ENCODE measurements around the gene CCDC43. TPM values are rescaled to one million over a fixed set of nuclear protein-coding genes. Genes with fewer than 3 reads are reported as not detected.

Gene CCDC43
- total and polyA plus RNA-seq, 2 donors (not counting 1 experiment from before 2014, with no cell fraction given) = 27.9 to 35.2 TPM

DNA sequence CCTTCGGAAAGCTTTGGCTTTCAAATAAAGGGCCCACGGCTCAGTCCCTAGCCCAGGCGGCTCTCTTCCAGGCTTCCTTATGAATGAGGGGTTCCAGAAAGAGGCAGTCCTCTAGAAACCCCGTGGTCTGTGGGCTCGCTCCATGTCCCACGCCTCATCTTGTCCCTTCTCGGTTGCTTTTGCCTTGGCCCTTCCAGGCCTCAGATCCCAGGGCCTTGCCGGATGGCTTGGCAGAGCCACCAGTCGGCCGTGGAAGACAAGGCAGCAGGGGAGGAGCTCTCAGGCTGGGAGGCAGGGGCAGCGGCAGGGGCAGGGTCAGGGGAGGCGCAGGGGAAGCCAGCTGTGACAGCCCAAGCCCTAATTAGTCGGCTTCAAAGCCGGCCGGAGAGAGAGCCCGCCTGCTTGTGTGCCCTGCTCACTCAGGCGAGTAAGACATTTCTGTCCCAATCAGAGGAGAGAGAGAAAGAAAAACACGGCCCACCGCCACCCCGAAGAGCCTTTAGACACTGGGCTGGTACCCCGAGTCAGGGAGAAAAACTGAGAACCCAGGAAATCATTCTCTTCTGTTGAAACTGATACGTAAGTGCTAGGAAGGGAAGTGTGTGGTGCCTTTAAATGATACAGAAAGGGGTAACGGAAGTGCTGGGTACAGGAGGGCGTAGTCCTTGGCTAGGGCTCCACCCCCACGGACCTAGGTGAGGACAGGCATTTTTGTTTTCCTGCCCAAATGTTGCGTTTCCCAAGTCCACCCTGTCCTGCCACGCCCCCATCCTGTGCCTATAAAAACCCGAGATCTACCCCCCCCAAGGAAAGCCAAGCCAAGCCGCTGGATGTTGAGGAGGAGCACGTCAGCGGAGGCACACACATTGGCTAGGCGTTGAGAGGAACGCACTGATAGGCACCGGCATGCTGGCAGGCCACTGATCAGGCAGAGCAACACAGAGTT is 61.1 kb downstream of the CCDC43 start:
- no peaks in the 10 kb centered on the region for H3K4me1 ChIP-seq (ENCODE audit: control insufficient read depth, extremely low read depth, insufficient read depth, low read length)
- no peaks in the 10 kb centered on the region for H3K27me3 ChIP-seq (ENCODE audit: control insufficient read depth, insufficient read depth, low read length)
- peak overlapping the region; percentile 26 for H2AFZ ChIP-seq (ENCODE audit: low read length)
- no peak overlapping the region for H3K9ac ChIP-seq (ENCODE audit: insufficient read depth, low read length)
- H4K20me1 ChIP-seq (ENCODE audit: control insufficient read depth, extremely low read depth, insufficient read depth, low read length) = no peaks in the 10 kb centered on the region
- H3K36me3 ChIP-seq (ENCODE audit: control insufficient read depth, insufficient read depth, low read length) = no peaks in the 10 kb centered on the region
- no peak overlapping the region for H3K4me3 ChIP-seq (replicated peaks in 1 of 4; ENCODE audit: control extremely low read depth in 1 of 4, insufficient read depth in 1 of 4, low read depth in 3 of 4, low read length in 4 of 4)
- no peaks in the 10 kb centered on the region for H3K9me3 ChIP-seq (ENCODE audit: control insufficient read depth, insufficient read depth, low read depth, low read length)
- H3K79me2 ChIP-seq (ENCODE audit: control insufficient read depth, insufficient read depth, low read length) = no peaks in the 10 kb centered on the region
- DNase-seq (ENCODE audit: low read depth in 2 of 2) = peak; percentile 40 to 44
- TF ChIP-seq, protein P1, sequence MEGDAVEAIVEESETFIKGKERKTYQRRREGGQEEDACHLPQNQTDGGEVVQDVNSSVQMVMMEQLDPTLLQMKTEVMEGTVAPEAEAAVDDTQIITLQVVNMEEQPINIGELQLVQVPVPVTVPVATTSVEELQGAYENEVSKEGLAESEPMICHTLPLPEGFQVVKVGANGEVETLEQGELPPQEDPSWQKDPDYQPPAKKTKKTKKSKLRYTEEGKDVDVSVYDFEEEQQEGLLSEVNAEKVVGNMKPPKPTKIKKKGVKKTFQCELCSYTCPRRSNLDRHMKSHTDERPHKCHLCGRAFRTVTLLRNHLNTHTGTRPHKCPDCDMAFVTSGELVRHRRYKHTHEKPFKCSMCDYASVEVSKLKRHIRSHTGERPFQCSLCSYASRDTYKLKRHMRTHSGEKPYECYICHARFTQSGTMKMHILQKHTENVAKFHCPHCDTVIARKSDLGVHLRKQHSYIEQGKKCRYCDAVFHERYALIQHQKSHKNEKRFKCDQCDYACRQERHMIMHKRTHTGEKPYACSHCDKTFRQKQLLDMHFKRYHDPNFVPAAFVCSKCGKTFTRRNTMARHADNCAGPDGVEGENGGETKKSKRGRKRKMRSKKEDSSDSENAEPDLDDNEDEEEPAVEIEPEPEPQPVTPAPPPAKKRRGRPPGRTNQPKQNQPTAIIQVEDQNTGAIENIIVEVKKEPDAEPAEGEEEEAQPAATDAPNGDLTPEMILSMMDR (conservative IDR thresholded peaks at IDR 0.05 in 1 of 2, IDR thresholded peaks at IDR 0.05 in 1 of 2; ENCODE audit: low read depth in 1 of 2, low read length in 2 of 2) = no peak
- TF ChIP-seq EZH2 (IDR thresholded peaks at IDR 0.05; ENCODE audit: low read length, missing control alignments) = no peak
- no peak overlapping the region for H3K27ac ChIP-seq (ENCODE audit: insufficient read depth, low read length)
- no peak overlapping the region for H3K4me2 ChIP-seq (ENCODE audit: extremely low read depth, insufficient read depth, low read length)

GRCh38 chr17:44627513-44628242 is 61.9 kb downstream of the CCDC43 start:
- Histone ChIP-seq H2AFZ (ENCODE audit: low read length) (no peak overlapping the region), H3K9ac (ENCODE audit: insufficient read depth, low read length) (no peak overlapping the region), H3K9me3 (ENCODE audit: control insufficient read depth, insufficient read depth, low read depth, low read length) (no peaks in the 10 kb centered on the region), H4K20me1 (ENCODE audit: control insufficient read depth, extremely low read depth, insufficient read depth, low read length) (no peaks in the 10 kb centered on the region), H3K4me2 (ENCODE audit: extremely low read depth, insufficient read depth, low read length) (no peak overlapping the region), H3K4me3 (replicated peaks in 1 of 4; ENCODE audit: control extremely low read depth in 1 of 4, insufficient read depth in 1 of 4, low read depth in 3 of 4, low read length in 4 of 4) (no peak overlapping the region), H3K79me2 (ENCODE audit: control insufficient read depth, insufficient read depth, low read length) (no peaks in the 10 kb centered on the region), H3K27ac (ENCODE audit: insufficient read depth, low read length) (no peak overlapping the region), H3K27me3 (ENCODE audit: control insufficient read depth, insufficient read depth, low read length) (no peaks in the 10 kb centered on the region), H3K4me1 (ENCODE audit: control insufficient read depth, extremely low read depth, insufficient read depth, low read length) (no peaks in the 10 kb centered on the region), H3K36me3 (ENCODE audit: control insufficient read depth, insufficient read depth, low read length) (no peaks in the 10 kb centered on the region)
- DNase-seq (ENCODE audit: low read depth in 2 of 2) = no peak
- TF ChIP-seq, protein P1 (conservative IDR thresholded peaks at IDR 0.05 in 1 of 2, IDR thresholded peaks at IDR 0.05 in 1 of 2; ENCODE audit: low read depth in 1 of 2, low read length in 2 of 2) = no peak
- TF ChIP-seq EZH2 (IDR thresholded peaks at IDR 0.05; ENCODE audit: low read length, missing control alignments) = no peak

Other genes with a start within 250 kb of the CCDC43 start
- 13.4 and 19.3 TPM in 2 replicates for gene GPATCH8, start 186.4 kb downstream of the CCDC43 start, total RNA-seq
- gene GPATCH8, start 186.4 kb downstream of the CCDC43 start, polyA plus RNA-seq = 13.7 and 14.0 TPM in 2 replicates
- 14.6 and 20.3 TPM in 2 replicates for gene FZD2, start 132.3 kb downstream of the CCDC43 start, total RNA-seq
- 14.0 and 23.2 TPM in 2 replicates for gene FZD2, start 132.3 kb downstream of the CCDC43 start, polyA plus RNA-seq
- under 0.01 TPM in 1 of 2 replicates, not detected in the other for gene MEIOC, start 33.3 kb downstream of the CCDC43 start, total RNA-seq
- gene MEIOC, start 33.3 kb downstream of the CCDC43 start, polyA plus RNA-seq = 0.07 and 0.08 TPM in 2 replicates
- gene DBF4B, start 18.9 kb upstream of the CCDC43 start, total RNA-seq = 1.5 and 3.3 TPM in 2 replicates
- gene DBF4B, start 18.9 kb upstream of the CCDC43 start, polyA plus RNA-seq = 2.2 and 6.7 TPM in 2 replicates
- gene ADAM11, start 69.2 kb upstream of the CCDC43 start, total RNA-seq = 0.51 and 0.66 TPM in 2 replicates
- gene ADAM11, start 69.2 kb upstream of the CCDC43 start, polyA plus RNA-seq = 0.18 and 0.52 TPM in 2 replicates
- 19.3 and 33.9 TPM in 2 replicates for gene GJC1, start 140.5 kb upstream of the CCDC43 start, total RNA-seq
- 33.6 and 97.3 TPM in 2 replicates for gene GJC1, start 140.5 kb upstream of the CCDC43 start, polyA plus RNA-seq
- gene HIGD1B, start 158.1 kb upstream of the CCDC43 start, total RNA-seq = not detected in 2 replicates
- gene HIGD1B, start 158.1 kb upstream of the CCDC43 start, polyA plus RNA-seq = 0.34 TPM in 1 of 2 replicates, not detected in the other
- 74.0 and 88.0 TPM in 2 replicates for gene EFTUD2, start 209.7 kb upstream of the CCDC43 start, total RNA-seq
- 154 and 201 TPM in 2 replicates for gene EFTUD2, start 209.7 kb upstream of the CCDC43 start, polyA plus RNA-seq
- gene GFAP, start 225.7 kb upstream of the CCDC43 start, total RNA-seq = 0.26 and 1.3 TPM in 2 replicates
- gene GFAP, start 225.7 kb upstream of the CCDC43 start, polyA plus RNA-seq = 0.31 and 0.32 TPM in 2 replicates